Measurements from ENCODE around the gene PCDHGA9.

DNA sequence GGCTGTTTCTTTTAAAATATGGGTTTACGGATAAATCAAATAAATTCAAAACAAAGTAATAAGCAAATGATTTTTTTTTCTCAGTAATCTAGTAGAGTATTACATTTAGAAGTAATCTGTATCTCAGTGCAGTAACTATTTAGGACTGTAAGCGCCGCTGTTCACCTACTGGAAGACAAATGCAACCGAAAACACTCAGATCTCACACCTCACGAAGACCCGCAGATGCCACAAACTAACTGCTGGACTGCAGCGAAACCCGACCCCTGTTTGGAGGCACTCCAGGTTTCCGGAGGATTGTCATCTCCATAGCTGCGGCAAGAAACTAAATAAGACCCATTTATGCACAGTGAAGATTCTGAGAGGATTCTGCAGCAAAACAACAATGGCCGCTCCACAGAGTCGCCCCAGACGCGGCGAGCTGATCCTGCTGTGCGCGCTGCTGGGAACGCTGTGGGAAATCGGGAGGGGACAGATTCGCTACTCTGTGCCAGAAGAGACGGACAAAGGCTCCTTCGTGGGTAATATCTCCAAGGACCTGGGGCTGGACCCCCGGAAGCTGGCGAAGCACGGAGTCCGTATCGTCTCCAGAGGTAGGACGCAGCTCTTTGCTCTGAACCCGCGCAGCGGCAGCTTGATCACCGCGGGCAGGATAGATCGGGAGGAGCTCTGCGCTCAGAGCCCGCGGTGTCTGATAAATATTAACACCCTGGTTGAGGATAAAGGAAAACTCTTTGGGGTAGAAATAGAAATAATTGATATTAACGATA lies 10.0 kb upstream of the PCDHGA9 start, which contains the start of gene PCDHGA8:
- TF ChIP-seq POLR2AphosphoS5 (IDR thresholded peaks at IDR 0.05; ENCODE audit: low read depth, low read length) (no peak), TAF1 (IDR thresholded peaks at IDR 0.05; ENCODE audit: borderline replicate concordance, insufficient read depth, low read length) (no peak), SIN3A (IDR thresholded peaks at IDR 0.05; ENCODE audit: borderline replicate concordance, insufficient read depth, low read length) (no peak), FOXP2 (optimal IDR thresholded peaks at IDR 0.05; ENCODE audit: borderline replicate concordance, extremely low read depth, extremely low read length, insufficient read depth) (no peak)
- TF ChIP-seq, protein P1, sequence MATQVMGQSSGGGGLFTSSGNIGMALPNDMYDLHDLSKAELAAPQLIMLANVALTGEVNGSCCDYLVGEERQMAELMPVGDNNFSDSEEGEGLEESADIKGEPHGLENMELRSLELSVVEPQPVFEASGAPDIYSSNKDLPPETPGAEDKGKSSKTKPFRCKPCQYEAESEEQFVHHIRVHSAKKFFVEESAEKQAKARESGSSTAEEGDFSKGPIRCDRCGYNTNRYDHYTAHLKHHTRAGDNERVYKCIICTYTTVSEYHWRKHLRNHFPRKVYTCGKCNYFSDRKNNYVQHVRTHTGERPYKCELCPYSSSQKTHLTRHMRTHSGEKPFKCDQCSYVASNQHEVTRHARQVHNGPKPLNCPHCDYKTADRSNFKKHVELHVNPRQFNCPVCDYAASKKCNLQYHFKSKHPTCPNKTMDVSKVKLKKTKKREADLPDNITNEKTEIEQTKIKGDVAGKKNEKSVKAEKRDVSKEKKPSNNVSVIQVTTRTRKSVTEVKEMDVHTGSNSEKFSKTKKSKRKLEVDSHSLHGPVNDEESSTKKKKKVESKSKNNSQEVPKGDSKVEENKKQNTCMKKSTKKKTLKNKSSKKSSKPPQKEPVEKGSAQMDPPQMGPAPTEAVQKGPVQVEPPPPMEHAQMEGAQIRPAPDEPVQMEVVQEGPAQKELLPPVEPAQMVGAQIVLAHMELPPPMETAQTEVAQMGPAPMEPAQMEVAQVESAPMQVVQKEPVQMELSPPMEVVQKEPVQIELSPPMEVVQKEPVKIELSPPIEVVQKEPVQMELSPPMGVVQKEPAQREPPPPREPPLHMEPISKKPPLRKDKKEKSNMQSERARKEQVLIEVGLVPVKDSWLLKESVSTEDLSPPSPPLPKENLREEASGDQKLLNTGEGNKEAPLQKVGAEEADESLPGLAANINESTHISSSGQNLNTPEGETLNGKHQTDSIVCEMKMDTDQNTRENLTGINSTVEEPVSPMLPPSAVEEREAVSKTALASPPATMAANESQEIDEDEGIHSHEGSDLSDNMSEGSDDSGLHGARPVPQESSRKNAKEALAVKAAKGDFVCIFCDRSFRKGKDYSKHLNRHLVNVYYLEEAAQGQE (IDR thresholded peaks at IDR 0.05; ENCODE audit: insufficient read depth in 1 of 2, low read depth in 2 of 2, low read length in 2 of 2), result no peak
